ENCODE data around the gene ITIH6.

The ITIH6 gene

DNA sequence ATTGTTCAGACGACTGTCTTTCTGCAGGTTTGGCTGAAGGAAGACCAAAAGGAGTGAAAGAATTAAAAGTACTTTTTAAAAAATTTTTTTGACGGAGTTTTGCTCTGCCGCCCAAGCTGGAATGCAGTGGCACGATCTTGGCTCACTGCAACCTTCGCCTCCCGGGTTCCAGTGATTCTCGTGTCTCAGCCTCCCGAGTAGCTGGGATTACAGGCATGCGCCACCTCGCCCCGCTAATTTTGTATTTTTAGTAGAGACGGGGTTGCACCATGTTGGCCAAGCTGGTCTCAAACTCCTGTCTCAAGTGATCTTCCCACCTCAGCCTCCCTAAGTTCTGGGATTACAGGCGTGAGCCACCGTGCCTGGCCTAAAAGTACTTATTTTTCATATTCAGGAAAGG, 86.3 kb downstream of the ITIH6 start:
- no peak for DNase-seq

DNA sequence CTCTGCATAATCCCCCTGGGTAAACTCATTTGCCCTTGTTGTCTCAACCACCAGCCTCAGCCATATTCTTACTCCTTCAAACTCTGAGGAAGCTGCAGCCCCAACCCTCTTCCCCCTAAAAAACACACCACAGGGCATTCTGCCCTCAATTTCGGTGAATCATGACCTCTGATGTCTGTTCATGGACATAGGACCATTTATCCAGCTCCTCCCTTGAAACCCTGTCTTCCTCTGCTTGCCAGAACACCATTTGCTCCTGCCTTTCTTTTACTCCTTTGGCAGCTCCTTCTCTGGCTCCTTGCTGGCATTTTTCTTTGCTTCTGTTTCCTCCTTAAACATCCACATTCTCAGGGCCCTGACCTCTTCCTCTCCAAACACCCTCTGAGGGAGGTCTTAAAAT, 87.1 kb downstream of the ITIH6 start:
- DNase-seq: no peak

GRCh38 chrX:54708404-54708803, 89.7 kb downstream of the ITIH6 start:
- DNase-seq: no peak

Measured in activated CD4-positive, alpha-beta T cell treated with anti-CD3 and anti-CD28 coated beads for 4 hours (primary cell).